GM21723 (cell line): ENCODE measurements around the gene PBOV1.

Source experiments
- ATAC-seq: cut with Tn5 transposase; IDR thresholded peaks from one replicate; pipeline ENCODE4 v1.9.1; 2021; ENCODE audit warnings: mild to moderate bottlenecking, moderate library complexity; ENCODE audit not compliant: unreplicated experiment

The PBOV1 gene

GRCh38 chr6:138218449-138218848 lies at the start of gene PBOV1:
PBOV1 (minus strand) TSS chr6:138218491; CDS start chr6:138218395, 96 bp downstream.
- no peak for ATAC-seq

- ATAC-seq, result no peak
These were observed 47.8 kb upstream of the PBOV1 start for GRCh38 chr6:138266095-138266494.

GRCh38 chr6:138264372-138264880 lies 46.1 kb upstream of the PBOV1 start:
- no peak for ATAC-seq

- no peak for ATAC-seq
These were observed 45.7 kb upstream of the PBOV1 start for GRCh38 chr6:138263963-138264362.

DNA sequence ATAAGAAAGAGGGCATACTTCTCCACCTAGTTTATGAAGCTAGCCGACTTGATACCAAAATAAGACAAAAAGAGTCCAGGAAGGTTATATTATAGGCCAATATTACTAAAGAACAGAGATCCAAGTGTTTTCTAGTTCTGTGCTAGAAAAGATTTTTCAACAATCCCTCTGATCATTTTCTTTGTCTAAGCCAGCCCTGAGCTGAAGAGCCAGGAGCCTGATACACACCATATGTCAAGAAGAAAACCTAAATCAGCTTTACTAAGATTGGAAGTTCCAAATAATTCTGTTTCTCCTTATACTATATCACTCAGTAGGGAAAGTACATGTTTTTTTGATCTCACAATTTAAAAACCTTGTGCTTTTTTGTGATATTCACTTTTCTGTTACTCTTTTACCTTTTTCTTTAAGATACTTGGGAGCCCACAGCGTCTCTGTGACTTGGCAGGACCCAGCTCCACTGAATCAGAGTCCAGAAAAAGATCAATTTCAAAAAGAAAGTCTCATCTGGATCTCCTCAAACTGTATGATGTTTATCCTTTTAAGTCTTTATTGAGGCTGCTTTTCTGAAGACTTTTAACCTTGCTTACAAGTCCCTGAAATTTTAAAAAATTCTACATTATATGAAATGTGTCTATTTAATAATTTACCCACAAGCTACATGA lies 43.0 kb upstream of the PBOV1 start:
- ATAC-seq, result no peak

DNA sequence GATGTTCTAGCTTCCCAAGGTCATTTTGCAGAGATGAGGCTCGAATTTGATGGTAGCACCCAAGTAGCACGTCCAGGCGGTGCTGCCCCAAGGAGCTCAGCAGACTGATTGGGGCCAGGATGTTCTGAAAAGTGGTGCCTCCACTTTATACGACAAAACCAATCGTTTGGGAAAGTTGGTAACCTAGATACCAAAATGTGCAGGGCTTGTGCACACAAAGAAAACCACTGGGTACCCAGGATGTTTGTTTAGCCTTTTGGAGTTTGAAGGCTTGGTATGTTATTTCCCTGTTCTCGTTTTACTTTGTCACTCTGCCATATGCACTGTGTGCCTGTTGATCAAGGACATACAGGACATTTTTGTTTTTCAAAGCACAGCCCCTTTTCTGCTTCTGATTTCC lies 40.7 kb upstream of the PBOV1 start:
- no peak for ATAC-seq

GRCh38 chr6:138258197-138258596 lies 39.9 kb upstream of the PBOV1 start:
- ATAC-seq, result no peak

DNA sequence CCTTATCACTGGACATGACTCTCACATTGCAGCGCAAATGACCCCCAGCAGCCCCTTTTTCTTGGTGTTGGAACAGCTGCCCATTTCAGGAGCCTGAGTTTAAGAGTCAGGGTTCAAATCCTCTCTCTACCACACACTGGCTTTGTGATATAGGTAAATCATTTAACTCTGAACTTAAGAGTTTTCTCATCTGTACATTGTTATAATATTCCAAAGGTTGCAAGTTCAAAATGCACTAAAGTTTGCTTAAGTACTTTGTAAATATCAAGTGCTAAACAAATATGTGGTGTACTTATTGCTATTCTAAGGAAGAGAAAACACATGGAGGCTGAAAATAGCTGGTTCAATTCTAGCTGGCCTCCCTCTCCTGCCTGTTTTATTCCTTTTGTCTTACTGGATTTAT lies 39.3 kb upstream of the PBOV1 start:
- no peak for ATAC-seq

DNA sequence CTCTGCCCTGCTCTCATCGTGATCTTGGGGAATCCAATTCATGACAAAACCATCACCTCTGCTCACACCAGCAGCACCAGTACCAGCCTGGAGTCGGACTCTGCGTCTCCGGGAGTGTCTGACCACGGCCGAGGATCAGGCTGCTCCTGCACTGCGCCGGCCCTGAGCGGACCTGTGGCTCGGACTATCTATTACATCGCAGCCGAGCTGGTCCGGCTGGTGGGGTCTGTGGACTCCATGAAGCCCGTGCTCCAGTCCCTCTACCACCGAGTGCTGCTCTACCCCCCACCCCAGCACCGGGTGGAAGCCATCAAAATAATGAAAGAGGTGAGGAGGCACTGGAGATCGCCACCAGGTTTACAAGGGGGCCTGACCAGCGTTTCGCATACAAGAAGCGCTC lies 37.2 kb upstream of the PBOV1 start:
- ATAC-seq, result no peak

- no peak for ATAC-seq
These were observed 35.4 kb upstream of the PBOV1 start for GRCh38 chr6:138253731-138254130.

GRCh38 chr6:138250513-138251247 lies 32.4 kb upstream of the PBOV1 start:
- ATAC-seq, result no peak

GRCh38 chr6:138250053-138250452 lies 31.8 kb upstream of the PBOV1 start:
- no peak for ATAC-seq

- no peak for ATAC-seq
These were observed 30.6 kb upstream of the PBOV1 start for GRCh38 chr6:138248878-138249277.

DNA sequence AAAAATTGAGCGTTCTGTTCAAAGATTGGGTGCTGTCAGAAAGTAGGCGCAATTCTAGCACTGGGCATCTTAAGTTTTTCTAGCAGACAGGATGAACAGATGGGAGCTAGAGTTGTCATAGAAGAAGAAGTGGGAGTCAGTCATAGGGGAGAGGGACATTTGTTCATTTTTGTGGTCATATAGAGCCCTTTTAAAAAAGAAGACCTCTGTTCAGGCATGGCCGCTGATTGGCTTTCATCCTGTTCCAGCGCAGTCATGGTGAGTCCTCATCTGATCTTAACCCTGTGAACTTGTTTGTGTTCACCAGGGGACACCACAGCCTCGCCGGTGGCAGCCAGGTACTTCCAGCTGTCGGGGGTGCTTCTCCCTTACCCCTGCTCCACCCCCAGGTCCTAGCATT lies 29.7 kb upstream of the PBOV1 start:
- ATAC-seq, result no peak

- no peak for ATAC-seq
These were observed 28.6 kb upstream of the PBOV1 start for GRCh38 chr6:138246650-138247440.

- ATAC-seq, result no peak
These were observed 27.5 kb upstream of the PBOV1 start for GRCh38 chr6:138245751-138246150.

- no peak for ATAC-seq
These were observed 24.8 kb upstream of the PBOV1 start for GRCh38 chr6:138242987-138243592.

- ATAC-seq, result no peak
These were observed 23.6 kb upstream of the PBOV1 start for GRCh38 chr6:138241934-138242333.

DNA sequence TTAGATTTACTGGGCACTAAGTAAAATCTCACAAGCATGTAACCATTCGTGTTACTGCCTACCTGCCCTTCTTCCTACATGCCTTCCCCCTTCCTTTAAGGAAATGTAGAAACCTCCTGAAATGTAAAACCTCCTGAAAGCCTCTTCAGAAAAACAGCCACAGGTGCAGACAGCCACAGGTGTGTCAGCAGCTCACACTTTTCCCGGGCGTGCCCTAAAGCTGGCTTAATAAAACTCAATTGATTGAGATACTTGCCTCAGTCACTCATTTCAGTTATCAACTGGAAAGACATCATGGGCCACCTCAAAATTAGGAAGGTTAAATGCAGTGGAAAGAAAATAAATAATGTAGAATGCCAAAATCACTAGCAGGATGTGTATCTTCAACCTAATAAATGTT lies 23.1 kb upstream of the PBOV1 start:
- no peak for ATAC-seq

GRCh38 chr6:138240476-138241245 lies 22.4 kb upstream of the PBOV1 start:
- no peak for ATAC-seq
